Chondrocyte (in vitro differentiated cells): ENCODE data around the gene ARHGAP31. TPM values are rescaled to one million over a fixed set of nuclear protein-coding genes. Genes with fewer than 3 reads are reported as not detected.

Experiments used
- DNase-seq: peaks from one replicate; pipeline ENCODE4 v3.0.0; 2021; ENCODE audit warnings: mixed read lengths, low spot score
- H3K27ac Mint-ChIP-seq: one replicate; pipeline ENCODE4 v1.8.0; 2021; ENCODE audit warnings: mild to moderate bottlenecking, moderate library complexity, mixed read lengths; ENCODE audit not compliant: unreplicated experiment
- H3K27me3 Mint-ChIP-seq: 2 replicates; pipeline ENCODE4 v1.8.0; 2021; ENCODE audit warnings: low read depth, mixed read lengths
- H3K36me3 Mint-ChIP-seq: 2 replicates; pipeline ENCODE4 v1.8.0; 2021; ENCODE audit warnings: low read depth, mixed read lengths
- H3K4me1 Mint-ChIP-seq: 2 replicates; pipeline ENCODE4 v1.8.0; 2021; ENCODE audit warnings: low read depth, mild to moderate bottlenecking, mixed read lengths
- H3K4me3 Mint-ChIP-seq: one replicate; pipeline ENCODE4 v1.8.0; 2021; ENCODE audit warnings: mild to moderate bottlenecking, moderate library complexity, mixed read lengths; ENCODE audit not compliant: unreplicated experiment
- H3K9me3 Mint-ChIP-seq: 2 replicates; pipeline ENCODE4 v1.8.0; 2021; ENCODE audit warnings: low read depth, mixed read lengths
- CTCF ChIP-seq: fragments of 200-600 bp; sonication (generic); IDR thresholded peaks from 2 replicates; pipeline ENCODE4 v1.5.0; 2021; ENCODE audit warnings: antibody characterized with exemption, mild to moderate bottlenecking, moderate library complexity
- total RNA-seq: library from RNA; stranded (reverse); gene quantifications from 3 replicates; pipeline ENCODE4 v1.2.1, GENCODE V29; 2021

Gene ARHGAP31
- total RNA-seq, 1 donor from 2014 or later: 35.2 TPM

GRCh38 chr3:119338754-119339153, 44.6 kb downstream of the ARHGAP31 start:
- no peak overlapping the region for H3K27ac Mint-ChIP-seq
- no peak for TF ChIP-seq CTCF
- H3K4me1 Mint-ChIP-seq: peaks cover 8% of the 10 kb centered on the region
- no peak for DNase-seq
- H3K4me3 Mint-ChIP-seq: no peak overlapping the region
- no peaks in the 10 kb centered on the region for H3K36me3 Mint-ChIP-seq
- H3K27me3 Mint-ChIP-seq: no peaks in the 10 kb centered on the region
- no peaks in the 10 kb centered on the region for H3K9me3 Mint-ChIP-seq

GRCh38 chr3:119340014-119340413, 45.8 kb downstream of the ARHGAP31 start:
- Mint-ChIP-seq H3K4me3 (no peak overlapping the region), H3K27me3 (no peaks in the 10 kb centered on the region), H3K9me3 (no peaks in the 10 kb centered on the region), H3K36me3 (no peaks in the 10 kb centered on the region), H3K27ac (no peak overlapping the region), H3K4me1 (peaks cover 8% of the 10 kb centered on the region)
- TF ChIP-seq CTCF: no peak
- DNase-seq: no peak

- Mint-ChIP-seq H3K36me3 (no peaks in the 10 kb centered on the region), H3K27ac (no peak overlapping the region), H3K4me1 (peaks cover 9% of the 10 kb centered on the region), H3K4me3 (no peak overlapping the region), H3K9me3 (no peaks in the 10 kb centered on the region), H3K27me3 (no peaks in the 10 kb centered on the region)
- no peak for TF ChIP-seq CTCF
- no peak for DNase-seq
These were observed 46.3 kb downstream of the ARHGAP31 start for GRCh38 chr3:119340446-119340845.

GRCh38 chr3:119342176-119342575, 48.0 kb downstream of the ARHGAP31 start:
- no peak overlapping the region for H3K27ac Mint-ChIP-seq
- H3K27me3 Mint-ChIP-seq: no peaks in the 10 kb centered on the region
- no peaks in the 10 kb centered on the region for H3K9me3 Mint-ChIP-seq
- no peak overlapping the region for H3K4me3 Mint-ChIP-seq
- H3K4me1 Mint-ChIP-seq: peaks cover 19% of the 10 kb centered on the region
- DNase-seq: no peak
- TF ChIP-seq CTCF: no peak
- peaks cover 1% of the 10 kb centered on the region for H3K36me3 Mint-ChIP-seq

GRCh38 chr3:119343719-119344118, 49.5 kb downstream of the ARHGAP31 start:
- TF ChIP-seq CTCF: no peak
- no peaks in the 10 kb centered on the region for H3K9me3 Mint-ChIP-seq
- peaks cover 1% of the 10 kb centered on the region for H3K36me3 Mint-ChIP-seq
- peaks cover 15% of the 10 kb centered on the region for H3K4me1 Mint-ChIP-seq
- no peak overlapping the region for H3K4me3 Mint-ChIP-seq
- no peak for DNase-seq
- no peak overlapping the region for H3K27ac Mint-ChIP-seq
- H3K27me3 Mint-ChIP-seq: no peaks in the 10 kb centered on the region
